Fibroblast of the aortic adventitia (primary cell): Measurements from ENCODE around the gene PSAP. TPM values are rescaled to one million over a fixed set of nuclear protein-coding genes. Genes with fewer than 3 reads are reported as not detected.

Experiments
- DNase-seq: peaks from one replicate; pipeline ENCODE4 v3.0.0-alpha.2; 2010; ENCODE audit warnings: low read depth
- H3K4me3 ChIP-seq: 2 replicates; pipeline ENCODE4 v1.5.1; 2011; ENCODE audit warnings: low read depth, mild to moderate bottlenecking, control low read depth, low read length, moderate library complexity
- CTCF ChIP-seq: IDR thresholded peaks from 2 replicates; pipeline ENCODE4 v1.5.1; 2011; ENCODE audit warnings: mild to moderate bottlenecking, low read length, control low read depth, inconsistent platforms; ENCODE audit not compliant: insufficient read depth
- total RNA-seq: library from RNA; depleted of rRNA; stranded (reverse); fragments of >200 nt; gene quantifications from 2 replicates; pipeline ENCODE4 v1.2.3, GENCODE V29; 2012; ENCODE audit warnings: low replicate concordance

PSAP gene
- total RNA-seq, 1 donor, result 615 TPM

DNA sequence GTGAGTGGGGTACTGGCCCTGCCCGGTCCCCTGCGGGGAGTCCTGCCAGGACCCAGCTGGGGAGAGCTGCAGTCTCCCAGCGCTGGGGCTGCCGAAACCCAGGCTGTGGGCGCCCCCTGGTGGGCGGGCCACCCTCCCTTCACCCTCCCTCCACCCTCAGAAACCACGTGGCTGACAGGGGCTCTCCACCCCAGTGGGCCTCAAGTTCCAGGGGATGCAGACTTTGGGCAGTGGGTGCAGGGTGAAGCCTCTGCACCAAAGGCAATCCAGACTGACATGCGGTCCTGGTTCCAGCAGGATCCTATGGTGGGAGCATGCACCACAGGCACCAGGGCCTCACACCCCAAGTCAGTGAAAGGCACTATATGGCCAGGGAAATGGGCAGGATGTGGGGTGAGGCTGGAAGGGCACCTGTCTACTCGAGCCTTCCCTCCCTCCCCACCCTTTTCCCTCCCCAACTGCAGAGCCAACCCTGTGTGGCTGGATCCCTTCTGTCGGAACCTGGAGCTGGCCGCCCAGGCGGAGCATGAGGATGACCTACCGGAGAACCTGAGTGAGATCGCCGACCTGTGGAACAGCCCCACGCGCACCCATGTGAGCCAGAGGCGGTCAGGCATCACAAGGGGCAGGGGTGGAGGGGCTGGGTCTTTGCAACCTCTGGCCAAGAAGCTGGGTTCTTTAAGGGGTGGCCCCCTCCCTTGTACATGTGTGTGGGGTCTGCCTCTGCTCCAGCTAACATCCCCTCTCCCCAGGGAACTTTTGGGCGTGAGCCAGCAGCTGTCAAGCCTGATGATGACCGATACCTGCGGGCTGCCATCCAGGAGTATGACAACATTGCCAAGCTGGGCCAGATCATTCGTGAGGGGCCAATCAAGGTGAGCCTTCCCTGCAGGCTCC lies 38.8 kb downstream of the PSAP start:
- H3K4me3 ChIP-seq, result no peak overlapping the region
- peak; percentile 70 for TF ChIP-seq CTCF
- DNase-seq, result peak; percentile 39

- no peak for DNase-seq
- TF ChIP-seq CTCF, result no peak
Observed at GRCh38 chr10:71811351-71811750, 39.7 kb downstream of the PSAP start.

GRCh38 chr10:71810048-71810750 lies 40.9 kb downstream of the PSAP start:
- DNase-seq, result no peak
- TF ChIP-seq CTCF, result no peak
- H3K4me3 ChIP-seq, result no peak overlapping the region

More at GRCh38 chr10:71811351-71811750, 39.7 kb downstream of the PSAP start:
- H3K4me3 ChIP-seq, result no peak overlapping the region

GRCh38 chr10:71809628-71810027 lies 41.4 kb downstream of the PSAP start:
- no peak overlapping the region for H3K4me3 ChIP-seq
- DNase-seq, result no peak
- TF ChIP-seq CTCF, result no peak

DNA sequence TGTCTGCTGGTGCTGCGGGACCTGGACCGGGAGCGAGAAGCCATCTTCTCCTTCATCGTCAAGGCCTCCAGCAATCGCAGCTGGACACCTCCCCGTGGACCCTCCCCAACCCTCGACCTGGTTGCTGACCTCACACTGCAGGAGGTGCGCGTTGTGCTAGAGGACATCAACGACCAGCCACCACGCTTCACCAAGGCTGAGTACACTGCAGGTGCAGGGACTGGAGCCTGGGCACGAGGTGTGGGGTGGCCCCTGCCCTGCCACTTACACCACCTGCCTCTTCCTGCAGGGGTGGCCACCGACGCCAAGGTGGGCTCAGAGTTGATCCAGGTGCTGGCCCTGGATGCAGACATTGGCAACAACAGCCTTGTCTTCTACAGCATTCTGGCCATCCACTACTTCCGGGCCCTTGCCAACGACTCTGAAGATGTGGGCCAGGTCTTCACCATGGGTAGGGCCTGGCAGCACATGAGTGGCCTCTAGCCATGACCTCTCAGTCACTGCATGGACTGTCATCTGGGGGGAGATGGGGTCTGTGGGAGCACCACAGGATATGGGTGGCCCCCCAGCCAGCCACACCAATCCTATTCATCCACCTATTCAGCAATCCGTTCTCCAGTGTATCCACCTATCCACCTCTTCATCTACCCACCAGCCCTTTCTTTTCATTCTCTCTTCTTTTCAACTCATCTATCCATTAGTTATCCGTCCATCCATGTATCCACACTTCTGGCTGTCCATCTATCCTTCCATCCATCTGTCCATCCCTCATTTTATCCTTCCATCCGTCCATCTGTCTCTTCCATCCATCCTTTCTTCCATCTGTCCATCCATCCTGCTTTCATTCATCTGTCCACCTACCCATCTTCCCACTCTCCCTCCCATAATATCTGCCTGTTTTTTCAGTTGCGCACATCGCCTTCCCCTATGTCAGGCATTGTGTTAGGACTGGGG lies 43.2 kb downstream of the PSAP start:
- no peak for DNase-seq
- no peak for TF ChIP-seq CTCF
- no peak overlapping the region for H3K4me3 ChIP-seq
